Activated CD4-positive, alpha-beta T cell treated with anti-CD3 and anti-CD28 coated beads, Interleukin-10, Interleukin-2, amounts not matched to agents 100 ng/mL and 50 ng/mL, durations not matched to agents 16 hours and 8 hours (primary cell): Measurements from ENCODE around the gene MTG2.

Experiments used
- DNase-seq: peaks from one replicate; pipeline ENCODE4 v3.0.0-alpha.2; 2020

The MTG2 gene

DNA sequence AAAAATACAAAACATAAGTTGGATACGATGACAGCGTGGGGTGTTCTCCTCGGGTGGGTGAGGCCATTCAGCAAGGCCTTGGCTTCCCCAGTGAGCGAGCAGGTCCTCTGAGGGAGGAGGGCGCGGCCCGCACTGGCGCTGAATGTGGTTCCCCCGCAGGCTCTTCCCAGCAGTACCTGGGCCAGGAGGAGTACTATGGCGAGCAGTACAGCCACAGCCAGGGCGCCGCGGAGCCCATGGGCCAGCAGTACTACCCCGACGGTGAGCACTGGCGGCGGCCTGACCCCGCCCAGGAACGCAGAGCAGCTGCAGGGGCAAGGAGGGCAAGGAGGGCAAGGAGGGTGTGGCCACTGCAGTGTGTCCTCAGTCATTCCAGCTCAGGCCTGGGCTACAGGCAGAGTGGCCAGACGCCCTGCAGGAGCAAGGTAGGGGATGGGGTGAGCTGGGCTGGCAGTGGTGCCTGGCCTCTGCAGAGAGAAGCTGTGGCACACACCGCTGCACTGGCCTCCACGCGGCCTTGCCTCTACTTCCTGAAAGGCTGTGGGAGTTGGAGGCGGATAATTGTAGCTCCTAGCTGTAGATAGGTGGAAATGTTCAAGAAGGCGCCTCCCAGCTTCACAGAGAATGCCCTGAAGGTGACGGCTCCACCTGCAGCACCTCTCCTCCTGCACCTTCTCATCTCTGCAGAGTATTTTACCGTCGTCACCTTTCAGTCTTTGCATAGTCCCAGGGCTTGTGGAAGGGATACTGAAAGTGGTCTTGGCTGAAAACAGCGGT, 18.7 kb upstream of the MTG2 start:
- no peak for DNase-seq

DNA sequence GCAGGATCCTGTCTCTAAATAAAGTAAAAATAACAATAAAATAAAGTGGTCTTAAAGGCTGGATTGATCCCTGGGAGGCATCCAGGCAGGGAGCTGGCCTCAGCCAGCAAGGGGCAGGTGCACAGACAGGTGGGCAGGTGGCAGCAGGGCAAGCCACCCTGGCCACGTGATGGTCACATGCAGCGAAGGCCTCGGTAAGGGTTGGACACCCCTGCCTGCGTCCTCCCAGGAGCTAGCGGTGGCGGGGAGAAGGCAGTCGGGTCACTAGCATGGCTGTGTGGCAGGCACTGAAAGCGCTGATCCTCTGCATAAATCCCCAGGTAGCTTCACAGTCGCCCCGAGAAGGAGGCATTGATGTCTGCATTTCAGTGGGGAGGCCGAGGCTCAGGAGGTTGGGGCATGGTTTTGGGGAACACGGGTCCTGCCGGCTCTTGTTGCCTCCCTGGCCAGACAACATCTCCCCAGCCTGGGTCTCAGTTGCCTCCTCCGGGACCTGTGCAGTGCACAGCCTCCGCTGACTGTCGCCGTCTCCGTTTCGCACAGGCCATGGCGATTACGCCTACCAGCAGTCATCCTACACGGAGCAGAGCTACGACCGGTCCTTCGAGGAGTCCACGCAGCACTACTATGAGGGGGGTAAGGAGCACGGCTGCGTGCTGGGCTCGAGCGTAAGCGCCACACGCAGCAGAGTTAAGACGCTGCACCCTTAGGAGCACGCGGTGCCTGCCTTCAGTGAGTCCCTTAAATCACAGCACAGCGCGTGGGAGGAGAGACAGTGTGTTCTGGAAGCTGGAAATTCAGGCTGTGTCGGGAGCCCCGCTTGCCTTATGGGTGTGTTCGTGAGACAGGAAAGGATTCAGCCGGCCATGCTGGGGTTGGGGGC, 17.7 kb upstream of the MTG2 start:
- DNase-seq = no peak

DNA sequence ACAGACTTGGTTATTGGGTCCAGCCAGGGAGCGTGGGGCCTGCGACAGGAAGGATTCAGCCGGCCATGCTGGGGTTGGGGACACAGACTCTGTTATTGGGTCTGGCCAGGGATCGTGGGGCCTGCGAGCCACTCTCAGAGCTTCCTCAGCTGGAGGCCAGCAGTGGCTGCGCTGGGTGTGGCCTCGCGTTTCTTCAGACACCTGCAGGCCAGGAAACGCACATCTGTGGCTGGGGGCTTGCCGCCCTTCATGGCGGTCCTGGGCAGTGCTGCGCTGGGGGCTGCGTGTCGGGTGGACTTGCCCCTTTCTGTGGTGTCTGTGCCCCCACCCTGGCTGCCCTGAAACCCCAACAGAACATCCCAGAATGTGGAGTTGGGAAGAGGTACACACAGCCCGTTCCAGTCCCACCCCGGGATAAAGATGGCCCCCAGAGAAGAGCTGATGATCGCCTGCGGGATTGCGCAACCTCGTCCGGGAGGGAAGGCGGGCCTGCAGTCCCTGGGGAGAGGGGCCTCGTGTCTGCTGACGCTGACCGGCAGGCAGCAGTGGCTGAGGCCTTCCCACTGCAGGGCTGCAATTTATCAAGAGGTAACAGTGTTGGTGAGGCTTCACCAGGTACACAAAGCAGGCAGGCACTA, 16.9 kb upstream of the MTG2 start:
- DNase-seq = no peak

DNA sequence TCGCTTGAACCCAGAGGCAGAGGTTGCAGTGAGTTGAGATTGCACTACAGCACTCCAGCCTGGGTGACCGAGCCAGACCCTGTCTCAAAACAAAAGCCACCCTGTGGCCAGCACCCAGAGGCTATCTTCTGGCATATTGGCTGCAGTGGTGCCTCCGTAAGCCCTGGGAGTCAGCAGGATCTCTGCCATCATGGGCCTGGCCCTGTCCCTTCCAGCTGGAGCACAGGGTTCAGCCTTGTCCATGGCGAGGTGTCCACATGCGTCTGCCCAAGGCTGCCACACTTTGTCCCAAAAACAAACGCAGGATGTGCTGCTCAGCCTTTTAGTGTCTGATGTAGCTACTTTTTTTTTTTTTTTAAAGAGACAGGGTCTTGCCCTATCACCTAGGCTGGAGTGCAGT, 15.4 kb upstream of the MTG2 start:
- no peak for DNase-seq

DNA sequence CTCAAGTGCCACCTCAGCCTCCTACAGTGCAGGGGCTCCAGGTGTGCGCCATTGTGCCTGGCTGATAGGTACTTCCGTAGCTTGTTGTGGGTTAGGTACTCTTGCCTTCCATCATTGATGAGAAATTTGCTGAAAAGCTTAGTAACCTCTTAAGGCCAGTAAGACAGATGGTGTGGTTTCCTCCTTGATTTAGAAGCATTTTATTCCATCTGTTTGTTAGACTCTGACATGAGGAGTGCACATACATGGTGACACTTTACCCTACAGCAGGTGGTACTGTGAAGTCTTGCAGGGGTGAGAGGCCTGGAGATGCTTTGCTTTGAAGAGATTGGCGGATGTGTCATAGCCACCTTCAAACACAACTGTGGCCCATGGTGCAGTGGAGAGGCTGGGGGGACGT, 14.8 kb upstream of the MTG2 start:
- no peak for DNase-seq

DNA sequence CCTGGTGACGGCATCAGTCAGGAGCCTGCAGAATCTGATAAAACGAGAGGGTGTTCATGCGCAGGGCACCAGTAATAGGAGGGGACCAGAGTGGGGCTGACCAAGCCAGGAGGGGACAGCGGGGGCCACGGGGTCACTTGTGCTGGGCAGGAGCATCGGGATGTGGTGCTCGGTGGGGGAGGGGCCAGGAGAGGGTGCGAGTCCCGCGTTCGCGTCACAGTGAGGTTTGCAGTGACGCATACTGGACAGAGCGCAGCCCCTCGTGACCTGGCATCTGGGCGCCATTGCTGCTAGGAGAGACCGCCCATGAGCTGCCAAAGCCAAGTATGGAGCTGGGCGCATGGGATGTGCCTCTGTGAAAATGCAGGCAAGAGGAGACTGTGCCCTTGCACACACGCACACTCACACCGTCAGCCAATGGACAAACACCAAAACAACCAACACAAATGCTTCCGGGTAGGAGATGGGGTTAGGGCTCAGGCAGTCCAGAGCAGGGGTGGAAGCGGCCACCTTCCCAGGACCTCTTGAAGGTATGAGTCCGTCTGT, 13.9 kb upstream of the MTG2 start:
- no peak for DNase-seq

DNA sequence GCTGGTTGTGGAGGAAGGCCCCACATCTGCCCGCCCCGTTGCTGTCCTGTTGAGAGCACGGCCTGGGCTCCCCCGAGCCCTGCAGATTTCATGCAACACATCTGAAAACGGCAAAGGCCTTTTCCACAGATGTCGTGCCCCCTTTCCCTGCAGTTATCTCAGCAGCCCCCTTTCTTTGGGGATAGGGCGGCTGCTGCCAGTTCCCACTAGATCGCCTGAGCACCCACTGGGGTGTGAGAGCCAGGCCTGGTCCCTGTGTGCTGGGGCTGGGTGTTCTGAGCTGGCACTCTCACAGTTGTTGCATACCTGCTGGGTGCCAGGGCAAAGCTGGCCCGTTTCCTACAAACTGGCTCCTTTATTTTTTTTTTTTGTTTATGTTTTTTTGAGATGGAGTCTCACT, 12.3 kb upstream of the MTG2 start:
- DNase-seq = no peak

DNA sequence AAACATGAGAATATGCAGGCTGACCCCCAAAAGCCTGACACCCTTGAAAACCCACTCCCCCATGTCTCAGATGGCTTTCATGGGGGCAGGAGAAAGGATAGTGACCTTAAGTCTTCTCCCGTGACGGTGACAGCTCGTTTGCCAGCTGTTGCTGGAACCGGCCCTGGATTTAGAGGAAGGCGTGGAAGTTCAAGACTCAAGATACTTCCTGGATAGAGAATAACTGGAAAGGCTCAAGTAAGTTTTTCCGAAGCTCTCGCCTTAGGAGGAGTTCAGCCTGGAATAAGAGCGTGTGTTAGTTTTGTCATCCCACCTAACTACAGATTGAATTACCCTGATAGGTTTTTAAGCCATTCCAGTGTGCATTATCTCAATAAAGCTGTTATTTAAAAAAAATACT, 11.6 kb upstream of the MTG2 start:
- DNase-seq = no peak

DNA sequence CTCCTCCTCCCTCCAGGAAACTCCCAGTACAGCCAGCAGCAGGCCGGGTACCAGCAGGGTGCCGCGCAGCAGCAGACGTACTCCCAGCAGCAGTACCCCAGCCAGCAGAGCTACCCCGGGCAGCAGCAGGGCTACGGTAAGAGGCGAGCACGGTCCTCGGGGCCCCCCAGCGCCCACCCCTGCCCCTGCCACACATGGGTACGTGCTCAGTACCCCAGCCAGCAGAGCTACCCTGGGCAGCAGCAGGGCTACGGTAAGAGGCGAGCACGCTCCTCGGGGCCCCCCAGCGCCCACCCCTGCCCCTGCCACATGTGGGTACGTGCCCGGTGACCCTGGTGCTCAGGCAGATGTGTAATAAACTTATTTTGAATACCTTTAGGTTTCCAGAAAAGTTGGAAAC, 10.2 kb upstream of the MTG2 start:
- no peak for DNase-seq

DNA sequence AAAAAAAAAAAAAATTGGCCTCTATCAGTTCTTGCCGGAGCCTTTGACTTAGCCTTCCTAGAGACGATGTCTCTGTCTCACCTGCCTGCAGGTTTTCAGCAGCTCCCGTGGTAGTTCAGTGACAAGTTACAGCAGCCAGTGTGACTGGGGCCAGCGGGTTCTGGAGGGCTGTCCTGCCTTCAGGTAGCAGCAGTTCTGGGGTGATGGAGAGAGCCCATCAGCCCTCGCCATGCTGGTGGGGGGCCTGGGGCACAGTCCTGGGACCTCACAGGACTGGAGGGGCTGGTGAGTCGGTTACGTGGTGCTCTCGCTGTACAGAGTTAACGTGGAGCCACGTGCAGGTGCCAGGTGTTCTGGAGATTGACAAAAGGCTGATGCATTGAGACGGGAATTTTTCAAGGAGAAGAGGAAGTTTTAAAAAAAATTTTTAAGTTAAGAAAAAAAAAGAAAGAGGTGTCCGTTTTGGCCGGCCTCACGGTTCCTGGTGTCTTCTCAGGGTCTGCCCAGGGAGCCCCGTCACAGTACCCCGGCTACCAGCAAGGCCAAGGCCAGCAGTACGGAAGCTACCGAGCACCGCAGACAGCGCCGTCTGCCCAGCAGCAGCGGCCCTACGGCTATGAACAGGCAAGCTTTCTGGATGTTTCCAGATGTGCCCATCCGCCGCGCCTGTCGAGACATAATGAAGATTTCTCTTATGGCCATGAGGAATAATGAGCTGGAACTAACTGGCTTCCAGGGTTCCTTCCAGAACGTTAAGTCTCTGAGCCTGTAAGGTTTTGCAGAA, 8.6 kb upstream of the MTG2 start:
- no peak for DNase-seq

DNA sequence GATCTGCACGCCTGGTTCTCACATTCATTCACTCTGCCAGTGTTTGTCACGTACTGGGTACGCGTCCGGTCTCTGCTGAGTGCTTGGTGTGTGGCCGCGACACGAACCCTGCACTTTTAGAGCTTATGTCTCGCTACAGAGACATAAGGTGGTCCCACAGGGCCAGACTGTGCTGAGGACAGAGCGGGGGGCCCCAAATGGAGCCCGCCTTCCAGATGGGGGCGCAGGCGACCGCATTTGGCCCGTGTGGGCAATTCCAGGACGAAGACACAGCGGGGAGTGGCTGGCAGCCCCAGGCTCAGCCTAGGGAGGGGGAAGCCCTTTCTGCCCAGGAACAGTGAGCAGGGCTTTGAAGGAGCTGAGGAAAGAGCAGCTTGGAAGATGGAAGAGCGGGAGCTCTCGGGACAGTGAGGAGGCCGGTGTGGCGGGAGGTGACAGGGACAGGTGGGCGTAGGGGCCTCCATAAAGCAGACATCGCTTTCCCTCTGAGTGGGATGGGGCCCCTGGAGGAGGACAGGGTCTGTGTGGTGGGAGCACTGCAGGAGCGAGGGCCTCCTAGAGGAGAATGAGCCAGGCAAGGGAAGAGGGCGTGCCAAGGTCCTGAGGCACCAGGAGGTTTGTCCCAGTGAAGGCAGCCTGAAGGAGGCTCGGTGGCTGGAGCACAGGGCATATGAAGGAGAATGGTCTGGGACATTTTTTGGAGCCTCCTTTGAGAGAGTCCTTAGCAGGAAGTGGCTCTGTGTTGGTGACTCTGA, 7.8 kb upstream of the MTG2 start:
- DNase-seq = no peak

DNA sequence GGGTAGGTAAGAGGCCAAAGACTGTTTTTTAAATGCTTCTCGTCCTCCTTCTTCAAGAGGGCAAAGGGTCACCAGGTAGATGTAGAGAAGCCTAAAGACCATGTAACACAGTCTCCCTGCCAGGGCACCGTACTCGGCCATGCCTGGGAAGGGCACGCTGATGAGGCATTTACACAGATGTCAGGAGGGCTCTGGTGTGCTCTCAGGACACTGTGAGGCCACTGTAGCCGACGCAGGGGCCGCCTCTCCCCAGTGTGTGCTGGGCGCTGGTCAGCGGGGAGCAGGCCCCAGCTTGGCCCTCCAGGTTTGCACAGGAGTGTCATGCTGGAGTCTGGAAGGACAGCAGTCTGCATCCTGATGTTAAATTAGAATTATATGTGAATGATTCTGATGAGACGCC, 7.1 kb upstream of the MTG2 start:
- DNase-seq = no peak

DNA sequence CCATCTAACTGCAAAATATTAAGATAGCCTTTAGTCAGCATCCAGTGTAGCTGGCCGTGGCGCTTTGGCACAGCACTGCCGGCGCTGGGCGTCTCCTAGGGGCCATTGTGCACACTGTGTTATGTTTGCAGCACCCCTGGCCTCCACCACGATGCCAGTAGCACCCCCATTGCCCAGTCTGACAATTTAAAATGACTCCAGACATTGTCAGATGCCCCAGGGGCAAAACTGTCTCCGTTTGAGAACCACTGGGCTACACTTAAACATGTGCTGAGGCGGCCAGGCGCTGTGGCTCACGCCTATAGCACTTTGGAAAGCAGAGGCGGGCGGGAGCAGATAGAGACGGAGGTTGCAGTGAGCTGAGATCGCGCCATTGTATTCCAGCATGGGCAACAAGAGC, 6.0 kb upstream of the MTG2 start:
- DNase-seq = no peak

DNA sequence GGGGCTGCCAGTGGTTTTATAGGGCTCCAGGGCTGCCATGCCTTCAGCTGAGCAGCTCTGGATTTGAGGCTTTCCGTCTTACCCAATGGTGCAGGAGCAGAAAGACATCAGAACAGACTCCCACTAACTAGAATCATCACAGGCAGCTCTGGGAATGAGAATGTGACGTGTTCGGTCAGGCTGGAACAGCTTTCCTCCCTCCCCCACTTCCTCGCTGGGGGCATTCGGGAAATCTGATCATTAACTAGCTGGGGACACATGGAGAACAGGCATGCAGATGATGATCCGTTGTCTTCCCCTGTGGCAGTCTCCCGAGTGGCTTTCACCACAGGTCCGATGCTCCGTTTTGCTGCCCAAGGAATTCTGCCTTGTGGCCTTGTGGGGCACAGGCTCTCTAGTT, 5.5 kb upstream of the MTG2 start:
- no peak for DNase-seq

DNA sequence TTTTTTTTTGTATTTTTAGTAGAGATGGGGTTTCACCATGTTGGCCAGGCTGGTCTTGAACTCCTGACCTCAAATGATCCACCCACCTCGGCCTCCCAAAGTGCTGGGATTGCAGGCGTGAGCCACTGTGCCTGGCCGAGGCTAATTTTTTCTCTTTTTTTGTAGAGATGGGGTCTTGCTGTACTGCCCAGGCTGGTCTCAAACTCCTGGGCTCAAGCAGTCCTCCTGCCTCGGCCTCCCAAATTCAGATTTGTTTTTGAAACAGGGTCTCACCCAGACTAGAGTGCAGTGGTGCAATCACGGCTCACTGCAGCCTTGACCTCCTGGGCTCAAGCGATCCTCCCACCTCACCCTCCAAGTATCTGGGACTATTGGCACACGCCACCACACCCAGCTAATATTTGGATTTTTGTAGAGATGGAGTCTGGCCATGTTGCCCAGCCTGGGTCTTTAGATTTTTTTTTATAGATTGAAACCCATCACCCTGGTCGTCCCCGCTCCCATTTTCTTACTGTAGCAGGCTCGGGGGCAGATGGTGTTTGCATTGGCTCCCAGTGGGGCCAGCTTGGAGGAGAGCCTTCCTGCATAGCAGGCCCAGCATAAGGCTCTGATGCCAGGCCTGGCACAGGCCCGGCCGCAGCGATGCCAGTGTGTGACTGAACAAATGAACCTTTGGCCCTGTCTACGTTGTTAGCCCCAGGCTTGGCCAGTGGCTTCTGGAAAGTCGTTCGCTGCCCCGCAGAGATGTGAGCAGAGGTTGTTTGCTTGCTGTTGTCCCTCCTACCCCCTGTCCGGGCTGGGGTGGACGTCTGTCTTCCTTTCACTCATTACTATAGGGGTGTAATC, 4.3 kb upstream of the MTG2 start:
- no peak for DNase-seq

DNA sequence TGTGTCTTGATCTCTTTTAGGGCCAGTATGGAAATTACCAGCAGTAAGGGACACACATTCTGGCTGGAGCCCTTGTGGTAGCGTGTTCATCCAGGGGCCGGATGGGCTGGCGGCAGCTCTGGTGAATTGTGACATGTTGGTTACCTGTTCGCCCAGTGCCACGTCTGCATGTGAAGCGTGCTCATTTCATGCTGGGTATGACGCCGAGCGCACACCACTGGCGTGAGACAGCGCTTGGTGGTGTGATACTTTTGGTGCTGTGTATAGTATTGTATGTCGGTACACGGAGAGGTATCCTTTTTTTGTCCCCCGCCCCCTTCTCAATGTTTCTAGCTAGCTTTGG, 3.7 kb upstream of the MTG2 start:
- no peak for DNase-seq

DNA sequence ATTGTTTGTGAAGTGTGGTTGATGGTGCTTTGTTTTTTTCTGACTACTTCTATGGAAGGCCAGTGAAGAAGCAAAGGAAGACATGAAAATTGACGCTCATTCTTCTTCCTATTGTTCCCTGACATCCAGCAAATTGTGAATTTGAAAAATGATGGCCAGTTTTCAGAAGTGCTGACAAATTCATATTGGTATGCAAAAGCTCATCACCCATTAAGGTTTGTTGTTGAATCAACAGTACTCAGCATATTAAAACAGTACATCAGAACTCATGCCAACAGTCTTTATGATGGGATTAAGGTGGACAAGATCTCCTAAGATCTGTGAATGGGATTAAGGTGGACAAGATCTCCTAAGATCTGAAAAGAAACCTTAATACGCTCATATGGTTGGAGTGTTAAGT, 1.0 kb upstream of the MTG2 start:
- no peak for DNase-seq

DNA sequence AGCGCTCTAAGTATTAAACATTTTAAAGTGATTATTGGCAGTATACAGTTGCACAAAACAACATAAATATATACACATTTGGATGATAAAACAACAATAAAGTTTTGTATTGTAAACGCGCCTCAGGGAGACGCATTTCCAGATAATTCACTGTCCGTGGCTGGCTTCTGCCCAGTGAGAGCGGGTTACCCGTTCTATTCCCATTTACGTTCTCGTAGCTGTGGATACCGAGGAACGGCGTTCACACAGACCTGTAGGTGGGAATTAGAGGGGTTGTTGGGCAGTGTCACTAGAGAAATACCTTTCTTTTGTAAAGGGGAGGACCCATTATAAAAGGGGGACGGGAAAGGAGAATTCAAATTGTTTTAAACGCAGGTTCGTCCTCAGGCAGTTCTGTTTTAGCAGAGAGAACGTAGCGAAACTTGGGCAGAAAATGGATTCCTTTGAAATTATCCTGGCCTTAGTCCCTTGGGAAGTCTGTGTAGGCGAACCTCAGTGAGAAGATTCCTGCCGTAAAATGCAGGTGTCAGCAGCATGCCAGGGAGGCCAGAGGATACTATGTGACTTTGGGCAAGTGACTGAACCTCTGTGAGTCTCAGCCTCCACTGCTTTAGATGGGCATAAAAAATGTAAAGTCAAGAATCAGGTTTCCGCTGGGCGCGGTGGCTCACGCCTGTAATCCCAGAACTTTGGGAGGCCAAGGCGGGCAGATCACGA, 756 bp downstream of the MTG2 start:
- no peak for DNase-seq

DNA sequence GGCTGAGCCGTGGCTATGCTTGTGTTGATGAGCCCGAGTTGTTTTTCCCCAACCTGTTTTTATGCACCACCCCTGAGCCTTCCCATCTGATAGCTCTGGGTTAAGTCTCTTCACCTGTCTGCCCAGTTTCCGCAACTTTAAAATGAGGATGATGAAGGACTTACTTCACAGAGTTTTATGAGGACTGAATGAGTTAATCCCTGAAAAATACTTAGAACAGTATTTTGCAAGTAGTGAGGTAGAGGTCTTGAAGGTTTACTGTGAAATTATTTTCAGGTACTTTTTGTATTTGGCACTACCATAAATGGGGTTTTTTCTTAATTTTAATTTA, 3.2 kb downstream of the MTG2 start:
- DNase-seq = no peak
